RWPE2 (cell line): Measurements from ENCODE around the gene SMIM45.

Source experiments
- ATAC-seq: fragments of 200-7000 bp; cut with Tn5 transposase; 3 replicates; pipeline ENCODE4 v1.9.1; 2021; ENCODE audit warnings: low read depth
- DNase-seq: peaks from one replicate; pipeline ENCODE4 v3.0.0-alpha.2; 2020; ENCODE audit warnings: low spot score
- H3K27ac ChIP-seq: fragments of 450-650 bp; 2 replicates; pipeline ENCODE4 v1.5.1; 2017; ENCODE audit warnings: mild to moderate bottlenecking; ENCODE audit not compliant: poor library complexity, severe bottlenecking
- H3K27me3 ChIP-seq: fragments of 250-450 bp; sonication (Bioruptor Pico); 2 replicates; pipeline ENCODE4 v1.5.1; 2021; ENCODE audit warnings: mild to moderate bottlenecking, moderate library complexity; ENCODE audit not compliant: insufficient read depth, poor library complexity, severe bottlenecking
- H3K36me3 ChIP-seq: fragments of 250-450 bp; sonication (Bioruptor Pico); 2 replicates; pipeline ENCODE4 v1.5.1; 2020; ENCODE audit warnings: low read depth, mild to moderate bottlenecking, moderate library complexity
- H3K4me1 ChIP-seq: fragments of 250-450 bp; sonication (Bioruptor Pico); 2 replicates; pipeline ENCODE4 v1.5.1; 2021; ENCODE audit warnings: mild to moderate bottlenecking, moderate library complexity; ENCODE audit not compliant: insufficient read depth, poor library complexity, severe bottlenecking
- H3K4me3 ChIP-seq: fragments of 250-450 bp; sonication (Bioruptor Pico); 2 replicates; pipeline ENCODE4 v1.5.1; 2021; ENCODE audit warnings: mild to moderate bottlenecking, moderate library complexity; ENCODE audit not compliant: severe bottlenecking
- H3K9me3 ChIP-seq: fragments of 250-450 bp; sonication (Bioruptor Pico); 2 replicates; pipeline ENCODE4 v1.5.1; 2021; ENCODE audit warnings: mild to moderate bottlenecking, moderate library complexity; ENCODE audit not compliant: severe bottlenecking
- CTCF ChIP-seq: fragments of 450-650 bp; IDR thresholded peaks from one replicate; pipeline ENCODE4 v1.5.1; 2017; ENCODE audit warnings: mild to moderate bottlenecking, moderate library complexity; ENCODE audit not compliant: poor library complexity, severe bottlenecking

The SMIM45 gene

GRCh38 chr22:42001706-42002105 lies 49.8 kb downstream of the SMIM45 start:
- ATAC-seq: no peak
- no peak for TF ChIP-seq CTCF

GRCh38 chr22:42007922-42008321 lies 56.0 kb downstream of the SMIM45 start:
- DNase-seq (no peak), ATAC-seq (no peak)
- TF ChIP-seq CTCF: no peak

More at GRCh38 chr22:42001706-42002105, 49.8 kb downstream of the SMIM45 start:
- Histone ChIP-seq H3K9me3 (no peaks in the 10 kb centered on the region), H3K4me1 (no peaks in the 10 kb centered on the region), H3K4me3 (no peak overlapping the region), H3K36me3 (no peaks in the 10 kb centered on the region), H3K27ac (no peak overlapping the region), H3K27me3 (no peaks in the 10 kb centered on the region)
- no peak for DNase-seq

More at GRCh38 chr22:42007922-42008321, 56.0 kb downstream of the SMIM45 start:
- Histone ChIP-seq H3K36me3 (no peaks in the 10 kb centered on the region), H3K9me3 (peaks cover 5% of the 10 kb centered on the region), H3K27ac (no peak overlapping the region), H3K27me3 (no peaks in the 10 kb centered on the region), H3K4me1 (no peaks in the 10 kb centered on the region), H3K4me3 (no peak overlapping the region)
